Measurements from ENCODE around the gene SEMA3E. TPM values are rescaled to one million over a fixed set of nuclear protein-coding genes. Genes with fewer than 3 reads are reported as not detected.

Gene SEMA3E
- total RNA-seq, 1 experiment from 2014 or later: 3.6 TPM

DNA sequence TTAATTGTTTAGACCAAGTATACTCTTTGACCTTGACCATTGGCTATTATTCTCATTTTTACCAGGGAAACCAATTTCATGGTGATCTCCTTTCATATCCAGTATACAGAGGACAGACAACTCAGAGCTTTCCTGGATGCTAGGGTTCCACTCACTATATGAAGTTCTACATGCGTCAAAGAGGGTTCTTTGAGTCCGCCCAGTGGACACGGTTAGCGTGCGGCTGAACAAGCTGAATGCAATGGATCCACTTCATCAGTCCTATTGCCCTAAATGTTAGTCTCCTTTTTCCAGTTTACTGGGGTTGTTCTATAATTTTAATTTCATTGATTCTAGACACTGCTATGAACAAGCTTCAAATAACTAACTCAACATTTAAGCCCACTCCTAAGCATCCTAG is 323.9 kb downstream of the SEMA3E start:
- H3K9me2 ChIP-seq (replicated peaks; ENCODE audit: low read length): no peaks in the 10 kb centered on the region
- BruUV-seq (replicated peaks): no TSS peak
- no peaks in the 10 kb centered on the region for H3K36me3 ChIP-seq (ENCODE audit: low read depth, low read length)
- no peak for DNase-seq
- no peaks in the 10 kb centered on the region for H3K4me1 ChIP-seq (ENCODE audit: insufficient read depth, low read length)
- no peaks in the 10 kb centered on the region for H3K9me3 ChIP-seq (ENCODE audit: low read length)
- H3K79me2 ChIP-seq (ENCODE audit: low read length): no peaks in the 10 kb centered on the region
- intact Hi-C loops (cut with micrococcal nuclease): no loop called here
- H3K27me3 ChIP-seq (ENCODE audit: low read length): peaks cover 35% of the 10 kb centered on the region
- TF ChIP-seq EZH2 (IDR thresholded peaks at IDR 0.05; ENCODE audit: low read length, unreplicated experiment) (no peak), EZH2phosphoT487 (IDR thresholded peaks at IDR 0.05; ENCODE audit: borderline replicate concordance, low read length) (no peak)
- TF ChIP-seq, protein P1, sequence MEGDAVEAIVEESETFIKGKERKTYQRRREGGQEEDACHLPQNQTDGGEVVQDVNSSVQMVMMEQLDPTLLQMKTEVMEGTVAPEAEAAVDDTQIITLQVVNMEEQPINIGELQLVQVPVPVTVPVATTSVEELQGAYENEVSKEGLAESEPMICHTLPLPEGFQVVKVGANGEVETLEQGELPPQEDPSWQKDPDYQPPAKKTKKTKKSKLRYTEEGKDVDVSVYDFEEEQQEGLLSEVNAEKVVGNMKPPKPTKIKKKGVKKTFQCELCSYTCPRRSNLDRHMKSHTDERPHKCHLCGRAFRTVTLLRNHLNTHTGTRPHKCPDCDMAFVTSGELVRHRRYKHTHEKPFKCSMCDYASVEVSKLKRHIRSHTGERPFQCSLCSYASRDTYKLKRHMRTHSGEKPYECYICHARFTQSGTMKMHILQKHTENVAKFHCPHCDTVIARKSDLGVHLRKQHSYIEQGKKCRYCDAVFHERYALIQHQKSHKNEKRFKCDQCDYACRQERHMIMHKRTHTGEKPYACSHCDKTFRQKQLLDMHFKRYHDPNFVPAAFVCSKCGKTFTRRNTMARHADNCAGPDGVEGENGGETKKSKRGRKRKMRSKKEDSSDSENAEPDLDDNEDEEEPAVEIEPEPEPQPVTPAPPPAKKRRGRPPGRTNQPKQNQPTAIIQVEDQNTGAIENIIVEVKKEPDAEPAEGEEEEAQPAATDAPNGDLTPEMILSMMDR (conservative IDR thresholded peaks at IDR 0.05; ENCODE audit: low read depth, low read length): no peak
- ATAC-seq: no peak
- H3F3A ChIP-seq (ENCODE audit: low read length, unreplicated experiment): no peaks in the 10 kb centered on the region
- H3K4me2 ChIP-seq (ENCODE audit: low read length): no peak overlapping the region
- no peak overlapping the region for H3K9ac ChIP-seq (ENCODE audit: low read length)
- H3K27ac ChIP-seq (ENCODE audit: low read length): no peak overlapping the region
- no peaks in the 10 kb centered on the region for H4K20me1 ChIP-seq (ENCODE audit: low read length)
- POLR2A ChIA-PET (ENCODE audit: unreplicated experiment): no interaction called here
- no peak overlapping the region for H2AFZ ChIP-seq (ENCODE audit: low read length)
- H3K4me3 ChIP-seq (ENCODE audit: low read length): no peak overlapping the region
- CTCF ChIA-PET: no interaction called here

DNA sequence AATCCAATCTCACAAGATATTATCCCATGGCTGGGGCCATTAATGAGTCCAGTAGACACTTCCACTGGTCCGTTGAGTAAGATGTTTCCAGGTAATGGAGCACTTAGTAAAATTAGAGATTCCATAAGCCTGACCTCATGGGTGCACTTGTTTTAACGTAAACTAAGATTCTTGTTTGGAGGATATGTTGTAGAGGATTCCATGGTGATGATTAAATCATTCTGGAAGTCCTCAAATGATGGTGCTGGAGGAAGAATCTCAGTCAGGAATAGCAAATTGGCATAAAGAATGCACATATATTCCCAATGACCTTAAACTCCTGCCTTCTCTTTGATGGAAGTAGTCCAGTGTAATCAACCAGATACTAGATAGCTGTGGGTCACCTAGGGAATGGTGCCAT is 324.3 kb downstream of the SEMA3E start:
- Histone ChIP-seq H3K9ac (ENCODE audit: low read length) (no peak overlapping the region), H3K4me3 (ENCODE audit: low read length) (no peak overlapping the region), H3F3A (ENCODE audit: low read length, unreplicated experiment) (no peaks in the 10 kb centered on the region), H2AFZ (ENCODE audit: low read length) (no peak overlapping the region), H3K9me3 (ENCODE audit: low read length) (no peaks in the 10 kb centered on the region), H3K27ac (ENCODE audit: low read length) (no peak overlapping the region), H3K36me3 (ENCODE audit: low read depth, low read length) (no peaks in the 10 kb centered on the region), H3K4me1 (ENCODE audit: insufficient read depth, low read length) (no peaks in the 10 kb centered on the region), H3K79me2 (ENCODE audit: low read length) (no peaks in the 10 kb centered on the region), H3K27me3 (ENCODE audit: low read length) (peaks cover 36% of the 10 kb centered on the region), H3K4me2 (ENCODE audit: low read length) (no peak overlapping the region), H4K20me1 (ENCODE audit: low read length) (no peaks in the 10 kb centered on the region), H3K9me2 (replicated peaks; ENCODE audit: low read length) (no peaks in the 10 kb centered on the region)
- ChIA-PET CTCF (no interaction called here), POLR2A (ENCODE audit: unreplicated experiment) (no interaction called here)
- TF ChIP-seq EZH2phosphoT487 (IDR thresholded peaks at IDR 0.05; ENCODE audit: borderline replicate concordance, low read length): no peak
- no peak for TF ChIP-seq EZH2 (IDR thresholded peaks at IDR 0.05; ENCODE audit: low read length, unreplicated experiment)
- TF ChIP-seq, protein P1 (conservative IDR thresholded peaks at IDR 0.05; ENCODE audit: low read depth, low read length): no peak
- ATAC-seq (no peak), DNase-seq (no peak)
- intact Hi-C loops (cut with micrococcal nuclease): no loop called here
- BruUV-seq (replicated peaks): no TSS peak

DNA sequence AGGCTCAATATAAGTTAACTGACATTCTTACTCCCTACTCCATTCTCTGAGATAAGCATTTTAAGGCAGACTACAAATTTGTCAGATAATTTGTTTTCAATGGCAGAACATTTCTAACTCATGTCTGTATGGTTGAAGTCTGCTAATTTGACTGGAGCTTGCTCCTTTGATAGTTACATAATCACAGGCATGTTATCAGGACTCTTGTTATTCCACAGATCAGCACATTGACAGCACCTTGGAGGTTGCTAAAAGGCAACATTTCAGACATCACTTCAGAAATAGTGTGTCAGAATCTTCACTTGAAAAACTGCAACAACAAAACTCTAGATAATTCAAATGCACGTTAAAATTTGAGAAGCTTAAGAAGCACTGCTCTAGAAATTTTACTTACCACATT is 327.9 kb downstream of the SEMA3E start:
- Histone ChIP-seq H3K9ac (ENCODE audit: low read length) (no peak overlapping the region), H3K9me2 (replicated peaks; ENCODE audit: low read length) (no peaks in the 10 kb centered on the region), H2AFZ (ENCODE audit: low read length) (no peak overlapping the region), H3F3A (ENCODE audit: low read length, unreplicated experiment) (no peaks in the 10 kb centered on the region), H3K4me3 (ENCODE audit: low read length) (no peak overlapping the region), H3K36me3 (ENCODE audit: low read depth, low read length) (no peaks in the 10 kb centered on the region), H3K4me2 (ENCODE audit: low read length) (no peak overlapping the region), H4K20me1 (ENCODE audit: low read length) (no peaks in the 10 kb centered on the region), H3K27ac (ENCODE audit: low read length) (no peak overlapping the region), H3K4me1 (ENCODE audit: insufficient read depth, low read length) (no peaks in the 10 kb centered on the region), H3K79me2 (ENCODE audit: low read length) (no peaks in the 10 kb centered on the region), H3K9me3 (ENCODE audit: low read length) (no peaks in the 10 kb centered on the region), H3K27me3 (ENCODE audit: low read length) (peaks cover 28% of the 10 kb centered on the region)
- no TSS peak for BruUV-seq (replicated peaks)
- TF ChIP-seq EZH2 (IDR thresholded peaks at IDR 0.05; ENCODE audit: low read length, unreplicated experiment): no peak
- intact Hi-C loops (cut with micrococcal nuclease): no loop called here
- ChIA-PET POLR2A (ENCODE audit: unreplicated experiment) (interaction anchor here (0.6 kb wide), 1 partner anchor 32 kb away, joined by 5 read pairs; no protein-coding TSS in a partner anchor), CTCF (no interaction called here)
- no peak for ATAC-seq
- no peak for DNase-seq

All from PC-3 (cell line).